Testis (tissue), 2 donors: ENCODE data around the gene DDN.

Experiments used
- CTCF ChIP-seq, 3 experiments: fragments of 450-650 bp in 2 of 3; fragments of 200-600 bp in 1 of 3; sonication (generic) in 1 of 3; IDR thresholded peaks; one replicate each; pipeline ENCODE4 v1.5.1; 2016 to 2019; ENCODE audit warnings: antibody characterized with exemption in 3 of 3, mild to moderate bottlenecking in 2 of 3, moderate library complexity in 1 of 3
- POLR2A ChIP-seq: fragments of 450-650 bp; IDR thresholded peaks from one replicate; pipeline ENCODE4 v1.6.1; 2017; ENCODE audit warnings: antibody characterized with exemption, mild to moderate bottlenecking, moderate library complexity

- TF ChIP-seq CTCF (IDR thresholded peaks at IDR 0.05) (no peak), POLR2A (no peak)
Observed at GRCh38 chr12:49021292-49021915, 22.2 kb upstream of the DDN start.
